GM12873 (cell line): ENCODE results near the gene PDCD5.
A peak's percentile ranks its signal among the peaks of the same experiment; 100 is the strongest.

Experiments
- CTCF ChIP-seq: IDR thresholded peaks from 2 replicates; pipeline ENCODE4 v1.5.1; 2012; ENCODE audit warnings: low read depth, mild to moderate bottlenecking, moderate library complexity, low read length, control low read depth; ENCODE audit not compliant: insufficient read depth; ENCODE audit errors: missing control alignments

PDCD5 gene

GRCh38 chr19:32598022-32598421 is 17.0 kb downstream of the PDCD5 start:
- no peak for TF ChIP-seq CTCF

- no peak for TF ChIP-seq CTCF
These were observed 18.3 kb downstream of the PDCD5 start for GRCh38 chr19:32599258-32599657.

- peak; percentile 67 for TF ChIP-seq CTCF
These were observed 18.8 kb downstream of the PDCD5 start for GRCh38 chr19:32599736-32600157.

- no peak for TF ChIP-seq CTCF
These were observed 23.0 kb downstream of the PDCD5 start for GRCh38 chr19:32603961-32604360.

- no peak for TF ChIP-seq CTCF
These were observed 24.6 kb downstream of the PDCD5 start for GRCh38 chr19:32605544-32605943.

- TF ChIP-seq CTCF: no peak
These were observed 25.3 kb downstream of the PDCD5 start for GRCh38 chr19:32606289-32606688.

- TF ChIP-seq CTCF: no peak
These were observed 26.5 kb downstream of the PDCD5 start for GRCh38 chr19:32607479-32607878.

GRCh38 chr19:32611161-32611560 is 30.2 kb downstream of the PDCD5 start:
- TF ChIP-seq CTCF: no peak
